ENCODE results near the gene ZNF76.

The ZNF76 gene

DNA sequence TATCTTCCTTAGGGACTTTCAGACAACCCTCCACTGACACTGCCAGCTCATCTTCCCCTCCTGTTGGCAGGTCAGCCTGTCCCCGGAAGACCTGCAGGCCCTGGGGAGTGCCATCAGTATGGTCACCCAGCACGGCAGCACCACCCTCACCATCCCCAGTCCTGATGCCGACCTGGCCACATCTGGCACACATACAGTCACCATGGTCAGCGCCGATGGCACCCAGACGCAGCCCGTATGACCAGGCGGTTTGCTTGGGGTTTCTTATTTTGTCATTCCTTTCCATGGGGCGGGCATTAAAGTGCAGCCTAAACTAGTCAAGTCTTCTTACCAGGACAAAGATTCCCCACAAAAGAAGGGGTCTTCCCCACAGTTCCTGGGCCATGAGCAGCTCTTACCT, 34.1 kb downstream of the ZNF76 start:
- DNase-seq (ENCODE audit: low read depth): no peak
- TF ChIP-seq, protein P1, sequence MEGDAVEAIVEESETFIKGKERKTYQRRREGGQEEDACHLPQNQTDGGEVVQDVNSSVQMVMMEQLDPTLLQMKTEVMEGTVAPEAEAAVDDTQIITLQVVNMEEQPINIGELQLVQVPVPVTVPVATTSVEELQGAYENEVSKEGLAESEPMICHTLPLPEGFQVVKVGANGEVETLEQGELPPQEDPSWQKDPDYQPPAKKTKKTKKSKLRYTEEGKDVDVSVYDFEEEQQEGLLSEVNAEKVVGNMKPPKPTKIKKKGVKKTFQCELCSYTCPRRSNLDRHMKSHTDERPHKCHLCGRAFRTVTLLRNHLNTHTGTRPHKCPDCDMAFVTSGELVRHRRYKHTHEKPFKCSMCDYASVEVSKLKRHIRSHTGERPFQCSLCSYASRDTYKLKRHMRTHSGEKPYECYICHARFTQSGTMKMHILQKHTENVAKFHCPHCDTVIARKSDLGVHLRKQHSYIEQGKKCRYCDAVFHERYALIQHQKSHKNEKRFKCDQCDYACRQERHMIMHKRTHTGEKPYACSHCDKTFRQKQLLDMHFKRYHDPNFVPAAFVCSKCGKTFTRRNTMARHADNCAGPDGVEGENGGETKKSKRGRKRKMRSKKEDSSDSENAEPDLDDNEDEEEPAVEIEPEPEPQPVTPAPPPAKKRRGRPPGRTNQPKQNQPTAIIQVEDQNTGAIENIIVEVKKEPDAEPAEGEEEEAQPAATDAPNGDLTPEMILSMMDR (conservative IDR thresholded peaks at IDR 0.05; ENCODE audit: low read depth, low read length): no peak

DNA sequence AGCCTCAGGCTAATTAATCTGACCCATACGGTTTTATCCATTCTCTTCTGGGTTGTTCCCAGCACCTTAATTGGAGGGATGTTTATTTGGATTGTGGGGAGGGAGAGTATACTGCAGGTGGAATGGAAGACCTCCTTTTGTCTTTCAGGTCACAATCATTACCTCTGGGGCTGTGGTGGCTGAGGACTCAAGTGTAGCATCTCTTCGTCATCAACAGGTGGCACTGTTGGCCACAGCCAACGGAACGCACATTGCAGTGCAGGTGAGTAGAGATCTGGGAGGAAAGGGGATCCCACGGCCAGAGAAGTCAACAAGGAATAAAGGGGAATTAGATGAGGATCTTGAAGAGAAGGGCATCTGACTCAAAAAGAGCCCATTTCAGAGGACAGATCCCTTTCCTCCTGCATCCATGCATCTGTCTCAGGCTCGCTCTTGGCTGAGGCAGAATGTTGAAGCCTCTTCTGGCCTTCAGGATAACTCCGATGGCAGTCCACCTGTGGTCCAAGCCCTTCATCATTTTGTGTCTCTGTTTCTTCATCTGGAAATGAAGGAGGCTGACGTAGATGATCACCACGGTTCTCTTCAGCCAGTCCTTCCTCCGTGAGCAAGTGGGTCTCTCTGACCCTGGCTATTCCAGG, 34.9 kb downstream of the ZNF76 start:
- H3K4me3 ChIP-seq (ENCODE audit: low read length): no peak overlapping the region
- TF ChIP-seq, protein P1 (conservative IDR thresholded peaks at IDR 0.05; ENCODE audit: low read depth, low read length): peak; percentile 85
- no peak for DNase-seq (ENCODE audit: low read depth)

More for the DNA sequence above, 34.1 kb downstream of the ZNF76 start:
- no peak overlapping the region for H3K4me3 ChIP-seq (ENCODE audit: low read length)

DNA sequence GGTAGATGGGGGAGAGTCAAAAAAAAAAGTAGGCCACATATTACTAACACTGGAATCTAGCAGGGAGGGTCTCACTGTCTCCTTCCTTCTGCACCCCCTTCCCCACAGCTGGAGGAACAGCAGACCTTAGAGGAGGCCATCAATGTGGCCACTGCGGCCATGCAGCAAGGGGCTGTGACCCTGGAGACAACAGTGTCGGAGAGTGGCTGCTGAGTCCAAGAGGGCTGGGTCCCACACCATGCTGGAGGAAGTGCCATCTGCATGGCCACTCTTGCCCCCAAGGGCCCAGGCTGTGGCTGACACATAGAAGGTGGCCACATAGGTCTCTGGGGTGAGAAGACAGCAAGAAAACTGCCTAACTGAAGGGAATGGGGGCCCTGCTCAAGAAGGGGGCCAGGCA, 35.5 kb downstream of the ZNF76 start:
- H3K4me3 ChIP-seq (ENCODE audit: low read length): no peak overlapping the region
- no peak for DNase-seq (ENCODE audit: low read depth)

DNA sequence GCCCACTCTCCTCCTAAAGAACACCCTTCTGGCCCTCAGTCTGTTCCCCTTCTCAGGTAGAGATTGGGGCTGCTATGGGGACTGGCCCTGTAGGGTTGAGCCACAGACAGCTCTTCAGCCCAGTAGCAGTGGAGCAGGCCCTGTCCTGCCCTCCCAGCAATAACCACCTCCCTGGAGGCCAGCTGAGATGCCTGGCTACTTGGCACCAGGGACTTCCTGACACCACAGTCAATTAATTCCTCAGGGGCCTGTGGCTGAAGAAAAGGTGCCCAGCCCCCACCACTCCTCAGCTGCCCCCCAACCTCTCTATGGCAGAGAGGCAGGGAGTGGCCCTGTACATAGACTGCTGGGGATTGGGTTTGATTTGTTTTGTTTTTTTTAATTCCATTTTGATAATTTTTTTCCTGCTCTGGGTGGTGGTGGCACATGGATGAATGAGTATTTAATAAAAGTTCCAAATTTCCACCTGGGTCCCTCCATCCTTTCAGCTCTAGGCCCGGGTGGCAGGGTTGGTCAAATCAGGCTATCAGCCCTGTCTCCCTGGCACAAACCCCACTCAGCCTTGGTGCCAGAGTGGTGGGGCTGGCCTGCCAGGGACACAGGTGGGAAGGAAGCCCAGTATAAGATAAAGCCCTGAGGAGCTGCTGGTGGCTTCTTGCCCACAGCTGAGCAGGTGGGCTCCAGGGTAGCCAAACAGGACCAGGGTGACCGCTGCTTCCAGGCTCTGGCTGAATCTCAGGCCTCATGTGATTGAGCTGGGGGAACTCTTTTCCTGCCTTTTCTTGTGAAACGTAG, 36.2 kb downstream of the ZNF76 start:
- peak; percentile 14 for DNase-seq (ENCODE audit: low read depth)
- no peak overlapping the region for H3K4me3 ChIP-seq (ENCODE audit: low read length)
- TF ChIP-seq, protein P1 (conservative IDR thresholded peaks at IDR 0.05; ENCODE audit: low read depth, low read length): no peak

More for the DNA sequence above, 35.5 kb downstream of the ZNF76 start:
- TF ChIP-seq, protein P1 (conservative IDR thresholded peaks at IDR 0.05; ENCODE audit: low read depth, low read length): no peak

DNA sequence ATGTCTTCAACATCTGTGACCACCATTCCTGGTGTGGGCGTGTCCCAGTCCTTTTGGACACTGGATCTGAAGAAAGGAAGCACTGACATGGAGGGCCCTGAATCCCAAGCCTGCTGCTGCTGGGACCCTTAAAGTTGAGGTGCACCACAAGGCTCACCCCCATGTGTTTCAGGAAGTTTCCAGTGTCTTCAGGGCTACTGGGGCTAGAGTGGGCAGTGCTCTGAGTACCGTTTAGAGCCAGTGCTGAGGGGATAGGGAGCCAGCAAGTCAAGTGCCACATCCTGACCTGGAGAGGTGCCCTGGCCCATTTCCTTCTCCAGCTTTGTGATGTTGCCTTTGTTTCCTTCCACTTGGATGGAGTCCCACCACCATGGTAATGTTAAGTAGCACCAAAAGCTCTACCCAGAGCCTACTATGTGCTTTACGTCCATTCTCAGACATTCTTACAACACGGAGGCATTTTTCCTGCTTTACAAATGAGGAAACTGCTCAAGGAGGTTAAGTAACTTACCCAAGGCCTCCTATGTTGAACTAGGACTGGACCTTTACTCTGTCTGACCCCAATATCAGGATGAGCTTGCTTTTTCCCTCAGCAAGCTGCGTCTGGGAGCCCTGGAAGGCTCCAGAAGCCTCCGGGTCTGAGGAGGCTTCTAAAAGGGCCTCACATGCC, 37.5 kb downstream of the ZNF76 start:
- H3K4me3 ChIP-seq (ENCODE audit: low read length): no peak overlapping the region
- TF ChIP-seq, protein P1 (conservative IDR thresholded peaks at IDR 0.05; ENCODE audit: low read depth, low read length): no peak
- DNase-seq (ENCODE audit: low read depth): no peak

DNA sequence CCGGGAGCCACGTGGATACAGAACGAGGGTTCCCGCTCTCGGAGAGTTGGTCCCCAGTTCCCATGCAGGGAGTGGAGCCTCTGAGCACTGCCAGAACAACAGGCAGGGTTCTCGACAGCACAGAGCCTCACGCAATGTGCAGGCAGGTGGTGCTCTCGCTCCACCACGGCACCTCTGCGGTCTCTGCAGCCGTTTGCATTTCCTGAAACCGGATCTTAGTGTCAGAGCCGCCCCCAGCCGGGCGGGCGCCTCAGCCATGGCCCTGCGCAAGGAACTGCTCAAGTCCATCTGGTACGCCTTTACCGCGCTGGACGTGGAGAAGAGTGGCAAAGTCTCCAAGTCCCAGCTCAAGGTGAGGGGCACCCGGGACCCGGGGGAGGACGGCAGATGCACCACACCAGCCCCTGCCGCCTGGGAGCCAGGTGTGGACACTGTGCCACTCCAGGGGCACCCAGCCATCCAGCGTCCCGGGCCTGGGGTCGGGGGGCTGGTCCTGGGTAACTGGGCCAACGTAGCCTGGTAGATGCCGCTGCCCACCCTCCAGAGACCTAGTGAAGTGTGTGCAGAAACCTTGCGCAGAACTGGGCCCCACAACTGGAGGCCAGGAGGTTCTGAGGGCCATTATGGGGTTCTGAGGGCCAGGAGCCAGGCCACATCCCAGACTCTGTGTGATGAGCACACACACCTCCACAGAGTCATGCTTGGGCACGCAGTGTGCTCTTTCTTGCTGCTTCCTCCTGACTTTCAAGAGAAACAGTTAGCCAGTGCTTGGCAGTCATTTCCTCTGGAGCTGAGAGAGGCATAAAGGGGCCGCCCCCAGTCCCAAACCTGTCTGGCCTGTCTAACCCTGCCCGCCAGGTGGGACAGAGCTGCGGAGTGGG, 38.3 kb downstream of the ZNF76 start, which contains the start of gene DEF6:
DEF6 (plus strand) TSS at position 218 of the 881 bp plus-strand sequence; CDS start at position 257, 39 bp downstream.
- TF ChIP-seq, protein P1 (conservative IDR thresholded peaks at IDR 0.05; ENCODE audit: low read depth, low read length): peak; percentile 75

More for the DNA sequence above, 38.3 kb downstream of the ZNF76 start, which contains the start of gene DEF6:
- DNase-seq (ENCODE audit: low read depth): peak; percentile 34
- no peak within 1 kb of the TSS for H3K4me3 ChIP-seq (ENCODE audit: low read length)
